Small intestine (tissue), 7 donors: ENCODE measurements around the gene DENND4A. TPM values are rescaled to one million over a fixed set of nuclear protein-coding genes. Genes with fewer than 3 reads are reported as not detected.
"Not testable (repeated sequence)": the region's sequence is repeated elsewhere in the genome, so short reads cannot be mapped to it uniquely, and the experiment has no call there.

Source experiments
- DNase-seq, 2 donors: peaks; one replicate each; pipeline versions ENCODE4 v3.0.0 to v3.0.0-alpha.2; 2013
- FAIRE-seq: peaks from 2 replicates; lab custom pipeline; 2012; peaks lifted over from hg19 to GRCh38; lab: Jason Lieb, UNC
- H3K27ac ChIP-seq, 3 donors: one replicate each; pipeline ENCODE4 v1.5.1; 2013; ENCODE audit warnings: low read length in 2 of 3, mild to moderate bottlenecking in 2 of 3, control low read depth in 1 of 3, inconsistent platforms in 1 of 3, low read depth in 1 of 3, moderate library complexity in 1 of 3
- H3K27me3 ChIP-seq, 3 donors: one replicate each; pipeline ENCODE4 v1.6.1; 2013; ENCODE audit warnings: low read length in 3 of 3, inconsistent platforms in 1 of 3; ENCODE audit not compliant: control insufficient read depth in 3 of 3, insufficient read depth in 3 of 3
- H3K36me3 ChIP-seq, 3 donors: one replicate each; pipeline ENCODE4 v1.6.1; 2013; ENCODE audit warnings: low read length in 3 of 3, inconsistent platforms in 1 of 3, low read depth in 1 of 3, mild to moderate bottlenecking in 1 of 3, moderate library complexity in 1 of 3; ENCODE audit not compliant: control insufficient read depth in 3 of 3, insufficient read depth in 2 of 3
- H3K4me1 ChIP-seq, 3 donors: one replicate each; pipeline ENCODE4 v1.6.1; 2013; ENCODE audit warnings: low read length in 2 of 3, inconsistent platforms in 1 of 3, low read depth in 1 of 3, mild to moderate bottlenecking in 1 of 3, moderate library complexity in 1 of 3; ENCODE audit not compliant: control insufficient read depth in 3 of 3, insufficient read depth in 2 of 3
- H3K4me3 ChIP-seq, 3 donors: one replicate each; pipeline ENCODE4 v1.5.1; 2013; ENCODE audit warnings: low read length in 3 of 3, control low read depth in 1 of 3, inconsistent platforms in 1 of 3, low read depth in 1 of 3, mild to moderate bottlenecking in 1 of 3, moderate library complexity in 1 of 3
- H3K9me3 ChIP-seq, 2 donors: one replicate each; pipeline ENCODE4 v1.6.1; 2013; ENCODE audit warnings: low read depth in 1 of 2, low read length in 1 of 2; ENCODE audit not compliant: control insufficient read depth in 2 of 2, insufficient read depth in 1 of 2
- WGBS, 3 donors: extraction: QIAGEN DNeasy Blood & Tissue Kit; methylation state at CpG; one replicate each; pipeline ENCODE4 v1.1.7; 2013; 5-methylcytosine and 5-hydroxymethylcytosine counted together
- polyA plus RNA-seq, 4 donors: library from polyadenylated mRNA; stranded (reverse) in 3 of 4; unstranded in 1 of 4; fragments of 200-250 nt in 3 of 4; fragments of 120-200 nt in 1 of 4; gene quantifications; one replicate each; pipeline versions ENCODE4 v1.2.1 to v1.2.3, GENCODE V29; 2013
- donor health status: healthy with polysubstance abuse.
- donor health status: control.
- donor health status: control.
- donor health status: Bipolar disorder and iron deficiency.
- donor health status: healthy.

Gene DENND4A
- polyA plus RNA-seq, 4 donors: 2.4 to 25.5 (median 6.6) TPM

- Histone ChIP-seq H3K36me3 (no peaks in the 10 kb centered on the region), H3K27ac (no peak overlapping the region), H3K9me3 (peaks cover 0 to 15% of the 10 kb centered on the region in 2 donors), H3K27me3 (no peaks in the 10 kb centered on the region), H3K4me1 (peaks cover 0 to under 1% (median 0%) of the 10 kb centered on the region in 3 donors), H3K4me3 (no peak overlapping the region)
- WGBS, 3 donors: 91 to 96% (median 91%) methylated on average over 1 of the region's 1 CpG
- no peak for DNase-seq
- FAIRE-seq: no peak
These were observed 20.8 kb upstream of the DENND4A start for GRCh38 chr15:65812916-65813315.

- Histone ChIP-seq H3K27me3 (no peaks in the 10 kb centered on the region), H3K4me3 (no peak overlapping the region), H3K4me1 (no peaks in the 10 kb centered on the region), H3K9me3 (peaks cover 0 to 15% of the 10 kb centered on the region in 2 donors), H3K36me3 (no peaks in the 10 kb centered on the region), H3K27ac (no peak overlapping the region)
- DNase-seq (no peak), FAIRE-seq (no peak)
- 49 to 74% (median 59%) methylated on average over 3 of the region's 3 CpGs for WGBS, 3 donors
These were observed 20.4 kb upstream of the DENND4A start for GRCh38 chr15:65812467-65812866.

- H3K4me3 ChIP-seq: no peak overlapping the region
- H3K9me3 ChIP-seq: peaks cover 0 to 15% of the 10 kb centered on the region in 2 donors
- 97 to 100% (median 98%) methylated on average over 3 of the region's 3 CpGs for WGBS, 3 donors
- FAIRE-seq (no peak), DNase-seq (no peak)
- H3K4me1 ChIP-seq: no peaks in the 10 kb centered on the region
- no peaks in the 10 kb centered on the region for H3K36me3 ChIP-seq
- H3K27me3 ChIP-seq: no peaks in the 10 kb centered on the region
- no peak overlapping the region for H3K27ac ChIP-seq
These were observed 19.7 kb upstream of the DENND4A start for GRCh38 chr15:65811835-65812234.

- H3K27ac ChIP-seq, DNase-seq: not testable (repeated sequence)
These were observed 19.1 kb upstream of the DENND4A start for GRCh38 chr15:65811011-65811733.

GRCh38 chr15:65806397-65806796 is 14.3 kb upstream of the DENND4A start:
- Histone ChIP-seq H3K27me3 (no peaks in the 10 kb centered on the region), H3K36me3 (no peaks in the 10 kb centered on the region), H3K4me1 (peaks cover 0 to 6% (median 0%) of the 10 kb centered on the region in 3 donors), H3K9me3 (peaks cover 0 to 3% of the 10 kb centered on the region in 2 donors), H3K27ac (no peak overlapping the region), H3K4me3 (no peak overlapping the region)
- DNase-seq (no peak), FAIRE-seq (no peak)
- WGBS, 3 donors: 64 to 73% (median 67%) methylated on average over 3 of the region's 3 CpGs

More at GRCh38 chr15:65811011-65811733, 19.1 kb upstream of the DENND4A start:
- 88 to 98% (median 96%) methylated on average over 4 of the region's 4 CpGs for WGBS, 3 donors
- peaks cover 0 to 15% of the 10 kb centered on the region in 2 donors for H3K9me3 ChIP-seq
- H3K4me1 ChIP-seq, H3K4me3 ChIP-seq, H3K36me3 ChIP-seq, H3K27me3 ChIP-seq: not testable (repeated sequence)
- peak; percentile 84 for FAIRE-seq

- FAIRE-seq: no peak
- H3K27ac ChIP-seq: no peak overlapping the region
These were observed 13.1 kb upstream of the DENND4A start for GRCh38 chr15:65805019-65805745.

GRCh38 chr15:65804252-65804931 is 12.3 kb upstream of the DENND4A start:
- no peak overlapping the region for H3K27ac ChIP-seq
- no peaks in the 10 kb centered on the region for H3K27me3 ChIP-seq
- DNase-seq (no peak), FAIRE-seq (no peak)
- H3K4me3 ChIP-seq: no peak overlapping the region
- H3K36me3 ChIP-seq: no peaks in the 10 kb centered on the region
- 55 to 88% (median 68%) methylated on average over 1 of the region's 1 CpG for WGBS, 3 donors
- peaks cover 0 to 6% (median 0%) of the 10 kb centered on the region in 3 donors for H3K4me1 ChIP-seq
- H3K9me3 ChIP-seq: peaks cover 0 to 3% of the 10 kb centered on the region in 2 donors

More at GRCh38 chr15:65805019-65805745, 13.1 kb upstream of the DENND4A start:
- Histone ChIP-seq H3K9me3 (peaks cover 0 to 3% of the 10 kb centered on the region in 2 donors), H3K36me3 (no peaks in the 10 kb centered on the region), H3K4me3 (no peak overlapping the region), H3K4me1 (peaks cover 0 to 6% (median 0%) of the 10 kb centered on the region in 3 donors), H3K27me3 (no peaks in the 10 kb centered on the region)
- WGBS, 3 donors: 63 to 77% (median 73%) methylated on average over 5 of the region's 5 CpGs
- peak in 1 of 2 donors; percentile 14 for DNase-seq

GRCh38 chr15:65801229-65801805 is 9.2 kb upstream of the DENND4A start:
- Histone ChIP-seq H3K9me3 (no peaks in the 10 kb centered on the region), H3K4me1 (peaks cover 0 to 10% (median 0%) of the 10 kb centered on the region in 3 donors), H3K36me3 (no peaks in the 10 kb centered on the region), H3K4me3 (no peak overlapping the region), H3K27ac (no peak overlapping the region), H3K27me3 (no peaks in the 10 kb centered on the region)
- FAIRE-seq: no peak
- WGBS, 3 donors: 64 to 79% (median 72%) methylated on average over 2 of the region's 2 CpGs
- DNase-seq: no peak
